H1 (cell line): ENCODE data around the gene UBE2E2. TPM values are rescaled to one million over a fixed set of nuclear protein-coding genes. Genes with fewer than 3 reads are reported as not detected.

Source experiments
- CHD2 ChIP-seq: IDR thresholded peaks from 2 replicates; pipeline ENCODE4 v1.6.1; 2012; ENCODE audit warnings: low read length, improper control_type of control experiment
- FOSL1 ChIP-seq: IDR thresholded peaks from 2 replicates; pipeline ENCODE4 v1.6.1; 2011; ENCODE audit warnings: mild to moderate bottlenecking, low read depth, low read length, moderate library complexity; ENCODE audit not compliant: insufficient read depth
- POLR2AphosphoS5 ChIP-seq: IDR thresholded peaks from 2 replicates; pipeline ENCODE4 v1.6.1; 2011; ENCODE audit warnings: low read depth, low read length
- RFX5 ChIP-seq: IDR thresholded peaks from 2 replicates; pipeline ENCODE4 v1.6.1; 2011; ENCODE audit warnings: low read depth, low read length, improper control_type of control experiment, borderline replicate concordance
- SP1 ChIP-seq: IDR thresholded peaks from 2 replicates; pipeline ENCODE4 v1.6.1; 2011; ENCODE audit warnings: low read depth, low read length
- SP4 ChIP-seq: IDR thresholded peaks from 2 replicates; pipeline ENCODE4 v1.6.1; 2012; ENCODE audit warnings: low read length, inconsistent platforms
- TAF1 ChIP-seq: IDR thresholded peaks from 2 replicates; pipeline ENCODE4 v1.6.1; 2011; ENCODE audit warnings: mild to moderate bottlenecking, low read depth, low read length
- TAF7 ChIP-seq: optimal IDR thresholded peaks from 2 replicates; pipeline ENCODE3; 2011; ENCODE audit warnings: low read depth, mild to moderate bottlenecking, inconsistent platforms, low read length, moderate library complexity, borderline replicate concordance
- polyA plus RNA-seq, 7 experiments: library from polyadenylated mRNA; depleted of rRNA in 3 of 7; stranded (reverse) in 5 of 7; unstranded in 2 of 7; fragments of >200 nt in 5 of 7; fragments of 200-250 nt in 2 of 7; gene quantifications; 1 replicate in 5 of 7; 2 replicates in 1 of 7; 4 replicates in 1 of 7; pipeline versions ENCODE4 v1.2.1 to v1.2.3, GENCODE V29; 2011 to 2013; ENCODE audit warnings: missing spikeins in 2 of 7, mixed read lengths in 2 of 7
- total RNA-seq: library from RNA; stranded (reverse); fragmentation: NEBNext Ultra II Directional; extraction: Animal tissue kit (Norgen Biotek cat#: 25700); gene quantifications from 2 replicates; pipeline ENCODE4 v1.2.1, GENCODE V29; 2021

The UBE2E2 gene
- total and polyA plus RNA-seq, 2 of the 8 experiments (the other 6 are each of a cell fraction or from before 2014, with no cell fraction given), result 57.6 to 70.6 TPM

GRCh38 chr3:23256741-23257435 is 53.8 kb downstream of the UBE2E2 start (continued):
- TF ChIP-seq SP4 (no peak), CHD2 (no peak), RFX5 (no peak), SP1 (no peak), POLR2AphosphoS5 (no peak), FOSL1 (no peak), TAF7 (no peak), TAF1 (no peak)
